Stimulated activated CD4-positive, alpha-beta T cell treated with anti-CD3 and anti-CD28 coated beads, Interleukin-4, amount 100 ng/mL, for 1 hour (primary cell): Measurements from ENCODE around the gene PLCH2.
"Not testable (repeated sequence)": the region's sequence is repeated elsewhere in the genome, so short reads cannot be mapped to it uniquely, and the experiment has no call there.

Experiments
- DNase-seq: peaks from one replicate; pipeline ENCODE4 v3.0.0-alpha.2; 2020

PLCH2 gene

GRCh38 chr1:2547210-2548067 lies 71.3 kb downstream of the PLCH2 start:
- DNase-seq: peak; percentile 50

GRCh38 chr1:2548068-2548589 lies 72.0 kb downstream of the PLCH2 start:
- DNase-seq: peak; percentile 83

GRCh38 chr1:2549367-2550029 lies 73.4 kb downstream of the PLCH2 start:
- not testable (repeated sequence) for DNase-seq

- not testable (repeated sequence) for DNase-seq
Measured at GRCh38 chr1:2550309-2550861, 74.3 kb downstream of the PLCH2 start.

- DNase-seq: not testable (repeated sequence)
Measured at GRCh38 chr1:2551544-2551943, 75.5 kb downstream of the PLCH2 start.

GRCh38 chr1:2552189-2552588 lies 76.1 kb downstream of the PLCH2 start:
- no peak for DNase-seq

GRCh38 chr1:2553076-2553475 lies 77.0 kb downstream of the PLCH2 start:
- not testable (repeated sequence) for DNase-seq

- no peak for DNase-seq
Measured at GRCh38 chr1:2553871-2554620, 78.0 kb downstream of the PLCH2 start.

GRCh38 chr1:2554621-2555387 lies 78.7 kb downstream of the PLCH2 start:
- DNase-seq: peak; percentile 62
